ENCODE results near the gene CD80.
"Not testable (repeated sequence)": the region's sequence is repeated elsewhere in the genome, so short reads cannot be mapped to it uniquely, and the experiment has no call there.

Gene CD80

GRCh38 chr3:119580067-119580760, 20.8 kb upstream of the CD80 start:
- peak; percentile 65 for DNase-seq

- DNase-seq, result peak; percentile 85
Measured at GRCh38 chr3:119579366-119580066, 20.1 kb upstream of the CD80 start, which contains the start of gene ADPRH. Gene ADPRH, plus strand, starts transcription at chr3:119579492. Its CDS starts 2,678 bp downstream, at chr3:119582170.

- DNase-seq, result no peak
Measured at GRCh38 chr3:119575507-119575906, 16.1 kb upstream of the CD80 start.

GRCh38 chr3:119571688-119572087, 12.3 kb upstream of the CD80 start:
- no peak for DNase-seq

- no peak for DNase-seq
Measured at GRCh38 chr3:119571230-119571629, 11.8 kb upstream of the CD80 start.

GRCh38 chr3:119570229-119570628, 10.8 kb upstream of the CD80 start:
- DNase-seq, result no peak

- no peak for DNase-seq
Measured at GRCh38 chr3:119569156-119569555, 9.7 kb upstream of the CD80 start.

GRCh38 chr3:119563334-119563733, 3.9 kb upstream of the CD80 start:
- DNase-seq, result not testable (repeated sequence)

- peak; percentile 83 for DNase-seq
Measured at GRCh38 chr3:119562307-119562961, 3.0 kb upstream of the CD80 start.

- no peak for DNase-seq
Measured at GRCh38 chr3:119560160-119560559, 746 bp upstream of the CD80 start.

- no peak for DNase-seq
Measured at GRCh38 chr3:119558626-119559317, 642 bp downstream of the CD80 start.

GRCh38 chr3:119557877-119558269, 1.5 kb downstream of the CD80 start:
- DNase-seq, result no peak

- no peak for DNase-seq
Measured at GRCh38 chr3:119557192-119557876, 2.1 kb downstream of the CD80 start.

- no peak for DNase-seq
Measured at GRCh38 chr3:119555929-119556328, 3.5 kb downstream of the CD80 start.

- no peak for DNase-seq
Measured at GRCh38 chr3:119555309-119555735, 4.1 kb downstream of the CD80 start.

GRCh38 chr3:119553823-119554415, 5.5 kb downstream of the CD80 start:
- DNase-seq, result no peak

GRCh38 chr3:119552928-119553327, 6.5 kb downstream of the CD80 start:
- DNase-seq, result not testable (repeated sequence)

- DNase-seq, result no peak
Measured at GRCh38 chr3:119551598-119551997, 7.8 kb downstream of the CD80 start.

GRCh38 chr3:119550192-119550910, 9.1 kb downstream of the CD80 start:
- no peak for DNase-seq

- no peak for DNase-seq
Measured at GRCh38 chr3:119548341-119548740, 11.1 kb downstream of the CD80 start.

GRCh38 chr3:119547227-119547626, 12.2 kb downstream of the CD80 start:
- no peak for DNase-seq

GRCh38 chr3:119543147-119543546, 16.3 kb downstream of the CD80 start:
- DNase-seq, result no peak

Measured in activated effector memory CD4-positive, alpha-beta T cell treated with anti-CD3 and anti-CD28 coated beads, Interleukin-2, amount 50 U/mL, for 16 hours (primary cell).